SK-N-SH (cell line): Measurements from ENCODE around the gene TDRD12. TPM values are rescaled to one million over a fixed set of nuclear protein-coding genes. Genes with fewer than 3 reads are reported as not detected.

Source experiments
- CTCF ChIA-PET: fragments of 300-600, 350-600 bp; formaldehyde crosslinking; extraction: SDS; loops from one replicate; lab custom pipeline; 2021; lab: Yijun Ruan, JAX
- POLR2A ChIA-PET: fragments of 350-600 bp; sonication (Branson Sonifier 250); formaldehyde crosslinking; extraction: SDS; loops from one replicate; lab custom pipeline; 2020; ENCODE audit warnings: antibody characterized with exemption, inconsistent platforms; lab: Yijun Ruan, JAX
- DNase-seq: peaks from one replicate; pipeline ENCODE4 v3.0.0; 2012
- H2AFZ ChIP-seq: fragments of 200-600 bp; sonication (generic); 2 replicates; pipeline ENCODE4 v1.8.1; 2016; ENCODE audit warnings: antibody characterized with exemption, mild to moderate bottlenecking, low read depth
- H3F3A ChIP-seq: fragments of 200-600 bp; sonication (generic); replicated peaks from 2 replicates; pipeline ENCODE3; 2016; ENCODE audit warnings: antibody characterized with exemption, mild to moderate bottlenecking; ENCODE audit not compliant: insufficient read depth
- H3K27ac ChIP-seq, 2 experiments: fragments of 200-500 bp in 1 of 2; fragments of 200-600 bp in 1 of 2; sonication (Bioruptor generic) in 1 of 2; sonication (generic), shearing (Covaris generic) in 1 of 2; 2 replicates each; pipeline versions ENCODE4 v1.5.1 to v1.6.1; 2014 to 2016; ENCODE audit warnings: low read depth in 2 of 2, inconsistent platforms in 1 of 2, low read length in 1 of 2, mild to moderate bottlenecking in 1 of 2, mixed read lengths in 1 of 2
- H3K27me3 ChIP-seq: fragments of 200-600 bp; sonication (generic), shearing (Covaris generic); 2 replicates; pipeline ENCODE4 v1.6.1; 2016; ENCODE audit warnings: mixed run types; ENCODE audit not compliant: insufficient read depth
- H3K36me3 ChIP-seq, 2 experiments: fragments of 200-500 bp in 1 of 2; fragments of 200-600 bp in 1 of 2; sonication (Bioruptor generic) in 1 of 2; sonication (generic) in 1 of 2; replicated peaks in 1 of 2; 2 replicates each; pipeline versions ENCODE3 to v1.5.1; 2014 to 2016; ENCODE audit warnings: low read length in 1 of 2, mild to moderate bottlenecking in 1 of 2; ENCODE audit not compliant: insufficient read depth in 2 of 2, control insufficient read depth in 1 of 2
- H3K4me1 ChIP-seq, 2 experiments: fragments of 200-500 bp in 1 of 2; fragments of 200-600 bp in 1 of 2; sonication (Bioruptor generic) in 1 of 2; sonication (generic), shearing (Covaris generic) in 1 of 2; 2 replicates each; pipeline versions ENCODE4 v1.5.1 to v1.6.1; 2014 to 2016; ENCODE audit warnings: low read depth in 1 of 2, low read length in 1 of 2, mixed run types in 1 of 2; ENCODE audit not compliant: insufficient read depth in 2 of 2, control insufficient read depth in 1 of 2
- H3K4me2 ChIP-seq: fragments of 200-600 bp; sonication (generic), shearing (Covaris generic); 2 replicates; pipeline ENCODE4 v1.6.1; 2017; ENCODE audit warnings: mixed run types
- H3K4me3 ChIP-seq, 2 experiments: fragments of 200-500 bp in 1 of 2; fragments of 200-600 bp in 1 of 2; sonication (Bioruptor generic) in 1 of 2; sonication (generic), shearing (Covaris generic) in 1 of 2; 2 replicates each; pipeline versions ENCODE4 v1.5.1 to v1.8.1; 2014 to 2016; ENCODE audit warnings: low read depth in 2 of 2, inconsistent platforms in 1 of 2, low read length in 1 of 2, mild to moderate bottlenecking in 1 of 2, mixed read lengths in 1 of 2, moderate library complexity in 1 of 2
- H3K79me2 ChIP-seq: fragments of 200-600 bp; sonication (generic); 2 replicates; pipeline ENCODE4 v1.8.1; 2017; ENCODE audit warnings: mild to moderate bottlenecking; ENCODE audit not compliant: insufficient read depth
- H3K9ac ChIP-seq: fragments of 200-600 bp; sonication (generic); 2 replicates; pipeline ENCODE4 v1.6.1; 2017; ENCODE audit warnings: mixed run types
- H3K9me2 ChIP-seq: fragments of 200-600 bp; sonication (generic); 2 replicates; pipeline ENCODE4 v1.6.1; 2017; ENCODE audit warnings: mixed run types
- H3K9me3 ChIP-seq: fragments of 200-600 bp; sonication (generic); 2 replicates; pipeline ENCODE4 v1.6.1; 2017; ENCODE audit warnings: mixed run types, mild to moderate bottlenecking, moderate library complexity
- H4K20me1 ChIP-seq: fragments of 200-600 bp; sonication (generic); 2 replicates; pipeline ENCODE4 v1.6.1; 2017; ENCODE audit warnings: mild to moderate bottlenecking, mixed run types; ENCODE audit not compliant: insufficient read depth
- ELF1 ChIP-seq: IDR thresholded peaks from 2 replicates; pipeline ENCODE4 v1.4.0; 2012
- FOXJ3 ChIP-seq: sonication (generic); formaldehyde crosslinking; IDR thresholded peaks from 2 replicates; pipeline ENCODE4 v1.5.1; 2020; ENCODE audit warnings: mild to moderate bottlenecking, missing genetic modification reagents
- FOXM1 ChIP-seq: IDR thresholded peaks from 2 replicates; pipeline ENCODE4 v1.4.0; 2012; ENCODE audit warnings: low read depth, mild to moderate bottlenecking
- GABPA ChIP-seq: IDR thresholded peaks from 2 replicates; pipeline ENCODE4 v1.4.0; 2012; ENCODE audit warnings: low read depth, mild to moderate bottlenecking
- GATA2 ChIP-seq: sonication (generic); formaldehyde crosslinking; IDR thresholded peaks from 2 replicates; pipeline ENCODE4 v1.5.0; 2020; ENCODE audit warnings: mild to moderate bottlenecking, missing genetic modification reagents
- MXI1 ChIP-seq: IDR thresholded peaks from 2 replicates; pipeline ENCODE4 v1.6.1; 2012; ENCODE audit warnings: mild to moderate bottlenecking, low read depth, low read length, improper control_type of control experiment
- RCOR1 ChIP-seq: fragments of 150-350 bp; IDR thresholded peaks from 2 replicates; pipeline ENCODE4 v1.6.1; 2017; ENCODE audit warnings: antibody characterized with exemption, low read length
- RFX5 ChIP-seq: IDR thresholded peaks from 2 replicates; pipeline ENCODE4 v1.6.1; 2012; ENCODE audit warnings: mild to moderate bottlenecking, improper control_type of control experiment, low read length
- SIN3A ChIP-seq: IDR thresholded peaks from 2 replicates; pipeline ENCODE4 v1.6.1; 2012; ENCODE audit warnings: low read depth, mild to moderate bottlenecking, low read length, moderate library complexity, borderline replicate concordance
- SMC3 ChIP-seq: IDR thresholded peaks from 2 replicates; pipeline ENCODE4 v1.6.1; 2012; ENCODE audit warnings: low read depth, low read length, improper control_type of control experiment
- TCF12 ChIP-seq: IDR thresholded peaks from 2 replicates; pipeline ENCODE4 v1.4.0; 2012
- TEAD4 ChIP-seq: IDR thresholded peaks from 2 replicates; pipeline ENCODE4 v1.4.0; 2012; ENCODE audit warnings: mild to moderate bottlenecking, borderline replicate concordance; ENCODE audit not compliant: insufficient read depth
- WGBS: methylation state at CpG from one replicate; pipeline ENCODE4 v1.1.6; 2017; ENCODE audit warnings: low lambda C conversion rate; 5-methylcytosine and 5-hydroxymethylcytosine counted together
- polyA plus RNA-seq, 3 experiments: library from polyadenylated mRNA; depleted of rRNA; stranded (reverse); fragments of >200 nt; gene quantifications; 2 replicates each; pipeline ENCODE4 v1.2.3, GENCODE V29; 2012
- TF ChIP-seq, protein P1 (sequence below): IDR thresholded peaks from 2 replicates; pipeline ENCODE4 v1.4.0; 2012; ENCODE audit warnings: low read depth, borderline replicate concordance
- TF ChIP-seq, protein P2 (sequence below): fragments of 200-600 bp; sonication (generic); IDR thresholded peaks from 2 replicates; pipeline ENCODE4 v1.6.1; 2017; ENCODE audit warnings: antibody characterized with exemption, mild to moderate bottlenecking, moderate library complexity
- TF ChIP-seq, protein P3 (sequence below): IDR thresholded peaks from 2 replicates; pipeline ENCODE4 v1.4.0; 2012; ENCODE audit warnings: low read depth, borderline replicate concordance
- TF ChIP-seq, protein P4 (sequence below): IDR thresholded peaks from 2 replicates; pipeline ENCODE4 v1.4.0; 2012; ENCODE audit warnings: low read depth
- TF ChIP-seq, protein P5 (sequence below): fragments of 150-350 bp; IDR thresholded peaks from 2 replicates; pipeline ENCODE4 v1.6.1; 2017; ENCODE audit warnings: antibody characterized with exemption, low read length, low read depth, borderline replicate concordance
- TF ChIP-seq, protein P6 (sequence below): fragments of 150-350 bp; IDR thresholded peaks from 2 replicates; pipeline ENCODE4 v1.6.1; 2016; ENCODE audit warnings: mild to moderate bottlenecking, low read depth, low read length

Gene TDRD12
- polyA plus RNA-seq, 1 of the 3 experiments (the other 2 are of a cell fraction), result 0.05 TPM

DNA sequence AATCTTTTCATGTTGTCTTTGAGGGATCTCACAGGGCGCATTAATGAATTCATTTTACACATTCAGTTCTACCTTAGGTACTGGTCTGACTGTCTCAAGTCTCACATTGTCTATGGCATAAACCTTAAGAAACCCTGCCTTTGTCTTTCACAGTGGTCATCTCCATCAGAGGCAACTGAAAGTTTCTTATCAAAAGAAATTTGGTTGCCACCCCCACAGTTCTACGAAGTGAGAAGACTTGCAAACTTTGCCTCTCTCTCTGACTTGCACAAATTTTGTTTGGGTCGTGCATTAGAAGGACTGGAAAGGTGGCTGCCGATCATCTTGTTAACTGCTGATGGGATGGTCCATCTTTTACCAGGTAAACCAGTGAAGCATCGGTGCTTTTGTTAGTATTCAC, 10.5 kb upstream of the TDRD12 start:
- ChIA-PET POLR2A (no interaction called here), CTCF (no interaction called here)
- H4K20me1 ChIP-seq, result no peaks in the 10 kb centered on the region
- peaks cover 3% of the 10 kb centered on the region for H3F3A ChIP-seq
- H3K36me3 ChIP-seq, result peaks cover 8 to 28% of the 10 kb centered on the region in 2 experiments
- no peak overlapping the region for H3K4me3 ChIP-seq
- 0 out of 2 replicates have a peak, but pooled peaks cover 5% of the 10 kb centered on the region for H3K9me3 ChIP-seq
- H3K9ac ChIP-seq, result no peak overlapping the region
- H3K9me2 ChIP-seq, result no peaks in the 10 kb centered on the region
- H3K79me2 ChIP-seq, result peaks cover 58% of the 10 kb centered on the region
- no peaks in the 10 kb centered on the region for H3K27me3 ChIP-seq
- H3K4me1 ChIP-seq, result no peaks in the 10 kb centered on the region
- H3K4me2 ChIP-seq, result no peak overlapping the region
- no peak for DNase-seq
- no peak overlapping the region for H3K27ac ChIP-seq
- TF ChIP-seq, protein P1, sequence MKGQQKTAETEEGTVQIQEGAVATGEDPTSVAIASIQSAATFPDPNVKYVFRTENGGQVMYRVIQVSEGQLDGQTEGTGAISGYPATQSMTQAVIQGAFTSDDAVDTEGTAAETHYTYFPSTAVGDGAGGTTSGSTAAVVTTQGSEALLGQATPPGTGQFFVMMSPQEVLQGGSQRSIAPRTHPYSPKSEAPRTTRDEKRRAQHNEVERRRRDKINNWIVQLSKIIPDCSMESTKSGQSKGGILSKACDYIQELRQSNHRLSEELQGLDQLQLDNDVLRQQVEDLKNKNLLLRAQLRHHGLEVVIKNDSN, result no peak
- TF ChIP-seq, protein P2, sequence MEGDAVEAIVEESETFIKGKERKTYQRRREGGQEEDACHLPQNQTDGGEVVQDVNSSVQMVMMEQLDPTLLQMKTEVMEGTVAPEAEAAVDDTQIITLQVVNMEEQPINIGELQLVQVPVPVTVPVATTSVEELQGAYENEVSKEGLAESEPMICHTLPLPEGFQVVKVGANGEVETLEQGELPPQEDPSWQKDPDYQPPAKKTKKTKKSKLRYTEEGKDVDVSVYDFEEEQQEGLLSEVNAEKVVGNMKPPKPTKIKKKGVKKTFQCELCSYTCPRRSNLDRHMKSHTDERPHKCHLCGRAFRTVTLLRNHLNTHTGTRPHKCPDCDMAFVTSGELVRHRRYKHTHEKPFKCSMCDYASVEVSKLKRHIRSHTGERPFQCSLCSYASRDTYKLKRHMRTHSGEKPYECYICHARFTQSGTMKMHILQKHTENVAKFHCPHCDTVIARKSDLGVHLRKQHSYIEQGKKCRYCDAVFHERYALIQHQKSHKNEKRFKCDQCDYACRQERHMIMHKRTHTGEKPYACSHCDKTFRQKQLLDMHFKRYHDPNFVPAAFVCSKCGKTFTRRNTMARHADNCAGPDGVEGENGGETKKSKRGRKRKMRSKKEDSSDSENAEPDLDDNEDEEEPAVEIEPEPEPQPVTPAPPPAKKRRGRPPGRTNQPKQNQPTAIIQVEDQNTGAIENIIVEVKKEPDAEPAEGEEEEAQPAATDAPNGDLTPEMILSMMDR, result no peak
- no peak for TF ChIP-seq FOXJ3 (CRISPR knock-in tag)
- TF ChIP-seq, protein P3, sequence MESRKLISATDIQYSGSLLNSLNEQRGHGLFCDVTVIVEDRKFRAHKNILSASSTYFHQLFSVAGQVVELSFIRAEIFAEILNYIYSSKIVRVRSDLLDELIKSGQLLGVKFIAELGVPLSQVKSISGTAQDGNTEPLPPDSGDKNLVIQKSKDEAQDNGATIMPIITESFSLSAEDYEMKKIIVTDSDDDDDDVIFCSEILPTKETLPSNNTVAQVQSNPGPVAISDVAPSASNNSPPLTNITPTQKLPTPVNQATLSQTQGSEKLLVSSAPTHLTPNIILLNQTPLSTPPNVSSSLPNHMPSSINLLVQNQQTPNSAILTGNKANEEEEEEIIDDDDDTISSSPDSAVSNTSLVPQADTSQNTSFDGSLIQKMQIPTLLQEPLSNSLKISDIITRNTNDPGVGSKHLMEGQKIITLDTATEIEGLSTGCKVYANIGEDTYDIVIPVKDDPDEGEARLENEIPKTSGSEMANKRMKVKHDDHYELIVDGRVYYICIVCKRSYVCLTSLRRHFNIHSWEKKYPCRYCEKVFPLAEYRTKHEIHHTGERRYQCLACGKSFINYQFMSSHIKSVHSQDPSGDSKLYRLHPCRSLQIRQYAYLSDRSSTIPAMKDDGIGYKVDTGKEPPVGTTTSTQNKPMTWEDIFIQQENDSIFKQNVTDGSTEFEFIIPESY, result no peak
- TF ChIP-seq RFX5, result no peak
- TF ChIP-seq SIN3A, result no peak
- TF ChIP-seq MXI1, result no peak
- TF ChIP-seq, protein P4, sequence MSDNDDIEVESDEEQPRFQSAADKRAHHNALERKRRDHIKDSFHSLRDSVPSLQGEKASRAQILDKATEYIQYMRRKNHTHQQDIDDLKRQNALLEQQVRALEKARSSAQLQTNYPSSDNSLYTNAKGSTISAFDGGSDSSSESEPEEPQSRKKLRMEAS, result no peak
- TF ChIP-seq, protein P5, sequence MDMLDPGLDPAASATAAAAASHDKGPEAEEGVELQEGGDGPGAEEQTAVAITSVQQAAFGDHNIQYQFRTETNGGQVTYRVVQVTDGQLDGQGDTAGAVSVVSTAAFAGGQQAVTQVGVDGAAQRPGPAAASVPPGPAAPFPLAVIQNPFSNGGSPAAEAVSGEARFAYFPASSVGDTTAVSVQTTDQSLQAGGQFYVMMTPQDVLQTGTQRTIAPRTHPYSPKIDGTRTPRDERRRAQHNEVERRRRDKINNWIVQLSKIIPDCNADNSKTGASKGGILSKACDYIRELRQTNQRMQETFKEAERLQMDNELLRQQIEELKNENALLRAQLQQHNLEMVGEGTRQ, result no peak
- H2AFZ ChIP-seq, result no peak overlapping the region
- WGBS, result 95% methylated on average over 5 of the region's 5 CpGs

DNA sequence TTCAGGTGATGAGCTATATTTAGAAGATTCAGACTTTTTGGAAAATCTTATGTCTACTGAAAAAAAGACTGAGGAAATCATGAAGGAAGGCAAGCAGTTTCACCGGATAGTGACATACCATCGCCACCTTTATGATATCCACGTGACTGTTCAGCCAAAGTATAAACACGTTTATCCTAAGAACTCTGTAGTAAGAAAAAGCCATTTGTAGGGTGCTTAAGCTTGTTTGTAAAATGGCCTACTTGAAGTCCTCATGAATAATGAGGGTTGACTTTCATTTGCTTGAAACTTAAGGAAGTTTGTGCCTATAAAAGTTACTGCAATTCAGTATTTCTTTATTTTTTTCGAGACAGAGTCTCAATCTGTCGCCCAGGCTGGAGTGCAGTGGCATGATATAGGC, 7.8 kb upstream of the TDRD12 start:
- H4K20me1 ChIP-seq, result no peaks in the 10 kb centered on the region
- no peaks in the 10 kb centered on the region for H3K9me2 ChIP-seq
- POLR2A ChIA-PET, result no interaction called here
- H3K4me2 ChIP-seq, result no peak overlapping the region
- H2AFZ ChIP-seq, result no peak overlapping the region
- H3K9me3 ChIP-seq, result no peaks in the 10 kb centered on the region
- H3F3A ChIP-seq, result peaks cover 6% of the 10 kb centered on the region
- CTCF ChIA-PET, result no interaction called here
- H3K79me2 ChIP-seq, result peaks cover 31% of the 10 kb centered on the region; the same call in 1 of the 2 replicates
- no peaks in the 10 kb centered on the region for H3K4me1 ChIP-seq
- DNase-seq, result no peak
- H3K27me3 ChIP-seq, result no peaks in the 10 kb centered on the region
- peaks cover 8 to 31% of the 10 kb centered on the region in 2 experiments for H3K36me3 ChIP-seq
- H3K9ac ChIP-seq, result no peak overlapping the region
- H3K4me3 ChIP-seq, result no peak overlapping the region
- H3K27ac ChIP-seq, result no peak overlapping the region
- 92% methylated on average over 6 of the region's 6 CpGs for WGBS
- no peak for TF ChIP-seq TCF12
- TF ChIP-seq GABPA, result no peak
- TF ChIP-seq RFX5, result no peak
- no peak for TF ChIP-seq ELF1
- TF ChIP-seq, protein P2, result no peak
- TF ChIP-seq, protein P6, sequence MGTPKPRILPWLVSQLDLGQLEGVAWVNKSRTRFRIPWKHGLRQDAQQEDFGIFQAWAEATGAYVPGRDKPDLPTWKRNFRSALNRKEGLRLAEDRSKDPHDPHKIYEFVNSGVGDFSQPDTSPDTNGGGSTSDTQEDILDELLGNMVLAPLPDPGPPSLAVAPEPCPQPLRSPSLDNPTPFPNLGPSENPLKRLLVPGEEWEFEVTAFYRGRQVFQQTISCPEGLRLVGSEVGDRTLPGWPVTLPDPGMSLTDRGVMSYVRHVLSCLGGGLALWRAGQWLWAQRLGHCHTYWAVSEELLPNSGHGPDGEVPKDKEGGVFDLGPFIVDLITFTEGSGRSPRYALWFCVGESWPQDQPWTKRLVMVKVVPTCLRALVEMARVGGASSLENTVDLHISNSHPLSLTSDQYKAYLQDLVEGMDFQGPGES, result no peak
- no peak for TF ChIP-seq SMC3
- no peak for TF ChIP-seq TEAD4
- no peak for TF ChIP-seq GATA2 (CRISPR knock-in tag)
- no peak for TF ChIP-seq RCOR1
- no peak for TF ChIP-seq FOXM1
